ENCODE results near the gene FOXRED2.

The FOXRED2 gene

GRCh38 chr22:36507518-36508010 lies 724 bp upstream of the FOXRED2 start:
- H3K4me1 ChIP-seq (ENCODE audit: insufficient read depth, low read length, severe bottlenecking): peaks cover 31% of the 10 kb centered on the region
- H3K27ac ChIP-seq (ENCODE audit: low read depth, low read length, poor library complexity, severe bottlenecking): peak overlapping the region; percentile 72
- H3K79me2 ChIP-seq (ENCODE audit: insufficient read depth, low read length): no peaks in the 10 kb centered on the region
- peak overlapping the region; percentile 64 for H3K4me3 ChIP-seq (ENCODE audit: low read depth, low read length, poor library complexity, severe bottlenecking)
- no peak for TF ChIP-seq EZH2 (IDR thresholded peaks at IDR 0.05; ENCODE audit: borderline replicate concordance, low read length)
- TF ChIP-seq, protein P1, sequence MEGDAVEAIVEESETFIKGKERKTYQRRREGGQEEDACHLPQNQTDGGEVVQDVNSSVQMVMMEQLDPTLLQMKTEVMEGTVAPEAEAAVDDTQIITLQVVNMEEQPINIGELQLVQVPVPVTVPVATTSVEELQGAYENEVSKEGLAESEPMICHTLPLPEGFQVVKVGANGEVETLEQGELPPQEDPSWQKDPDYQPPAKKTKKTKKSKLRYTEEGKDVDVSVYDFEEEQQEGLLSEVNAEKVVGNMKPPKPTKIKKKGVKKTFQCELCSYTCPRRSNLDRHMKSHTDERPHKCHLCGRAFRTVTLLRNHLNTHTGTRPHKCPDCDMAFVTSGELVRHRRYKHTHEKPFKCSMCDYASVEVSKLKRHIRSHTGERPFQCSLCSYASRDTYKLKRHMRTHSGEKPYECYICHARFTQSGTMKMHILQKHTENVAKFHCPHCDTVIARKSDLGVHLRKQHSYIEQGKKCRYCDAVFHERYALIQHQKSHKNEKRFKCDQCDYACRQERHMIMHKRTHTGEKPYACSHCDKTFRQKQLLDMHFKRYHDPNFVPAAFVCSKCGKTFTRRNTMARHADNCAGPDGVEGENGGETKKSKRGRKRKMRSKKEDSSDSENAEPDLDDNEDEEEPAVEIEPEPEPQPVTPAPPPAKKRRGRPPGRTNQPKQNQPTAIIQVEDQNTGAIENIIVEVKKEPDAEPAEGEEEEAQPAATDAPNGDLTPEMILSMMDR (IDR thresholded peaks at IDR 0.05; ENCODE audit: low read length): no peak
- peaks cover 4% of the 10 kb centered on the region; the same call in 1 of the 2 replicates for H3F3A ChIP-seq (ENCODE audit: insufficient read depth, low read length)
- peak overlapping the region; percentile 75 for H3K9ac ChIP-seq (ENCODE audit: low read length)
- H3K27me3 ChIP-seq (ENCODE audit: insufficient read depth, low read length): no peaks in the 10 kb centered on the region
- H4K20me1 ChIP-seq (ENCODE audit: insufficient read depth, low read length): no peaks in the 10 kb centered on the region
- H3K4me2 ChIP-seq (ENCODE audit: low read length): peak overlapping the region; percentile 87
- peaks cover 53% of the 10 kb centered on the region for H3K36me3 ChIP-seq (ENCODE audit: insufficient read depth, low read length)
- no peaks in the 10 kb centered on the region for H3K9me3 ChIP-seq (ENCODE audit: low read length)
- peak overlapping the region; percentile 51; the same call in 1 of the 2 replicates for H2AFZ ChIP-seq (ENCODE audit: low read length)
- no peaks in the 10 kb centered on the region for H3K9me2 ChIP-seq (ENCODE audit: low read depth, low read length)

DNA sequence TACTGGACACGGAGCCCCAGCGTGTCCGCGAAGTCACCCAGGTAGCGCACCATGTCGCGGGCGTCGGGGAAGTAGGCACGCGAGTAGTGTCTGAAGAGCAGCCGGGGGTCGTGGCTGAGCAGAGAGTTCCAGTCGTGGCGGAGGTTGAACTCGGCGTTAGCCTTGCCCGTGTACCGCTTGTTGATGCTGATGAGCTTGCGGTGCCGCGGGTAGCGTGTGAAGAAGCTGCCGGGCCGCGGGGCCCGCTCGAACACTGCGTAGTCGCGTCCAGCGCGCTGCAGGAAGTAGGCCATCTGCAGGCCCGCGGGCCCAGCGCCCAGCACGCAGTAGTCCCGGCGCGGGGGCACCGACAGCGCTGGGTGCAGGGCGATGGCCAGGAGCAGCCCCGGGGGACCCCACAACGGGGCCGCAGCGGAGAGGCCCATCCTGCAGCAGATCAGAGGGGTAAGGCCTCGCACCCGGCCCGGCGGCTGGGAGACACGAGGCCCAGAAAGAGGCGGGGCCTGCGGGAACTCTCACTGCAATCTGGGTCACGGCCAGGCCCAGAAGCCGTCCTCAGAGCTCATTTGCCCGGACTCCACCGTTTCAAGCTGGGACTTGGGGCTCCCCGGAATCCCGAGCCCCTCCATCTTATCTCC lies 723 bp downstream of the FOXRED2 start:
- H3K4me2 ChIP-seq (ENCODE audit: low read length): peak overlapping the region; percentile 87
- H3K9ac ChIP-seq (ENCODE audit: low read length): peak overlapping the region; percentile 75
- no peaks in the 10 kb centered on the region for H3K9me3 ChIP-seq (ENCODE audit: low read length)
- no peaks in the 10 kb centered on the region for H4K20me1 ChIP-seq (ENCODE audit: insufficient read depth, low read length)
- H3K4me1 ChIP-seq (ENCODE audit: insufficient read depth, low read length, severe bottlenecking): peaks cover 31% of the 10 kb centered on the region
- peak overlapping the region; percentile 64 for H3K4me3 ChIP-seq (ENCODE audit: low read depth, low read length, poor library complexity, severe bottlenecking)
- H3F3A ChIP-seq (ENCODE audit: insufficient read depth, low read length): peaks cover 4% of the 10 kb centered on the region; the same call in 1 of the 2 replicates
- no peaks in the 10 kb centered on the region for H3K9me2 ChIP-seq (ENCODE audit: low read depth, low read length)
- H3K36me3 ChIP-seq (ENCODE audit: insufficient read depth, low read length): peaks cover 42% of the 10 kb centered on the region
- H3K27ac ChIP-seq (ENCODE audit: low read depth, low read length, poor library complexity, severe bottlenecking): peak overlapping the region; percentile 56
- H2AFZ ChIP-seq (ENCODE audit: low read length): no peak overlapping the region
- H3K27me3 ChIP-seq (ENCODE audit: insufficient read depth, low read length): no peaks in the 10 kb centered on the region
- no peak for TF ChIP-seq EZH2 (IDR thresholded peaks at IDR 0.05; ENCODE audit: borderline replicate concordance, low read length)
- TF ChIP-seq, protein P1 (IDR thresholded peaks at IDR 0.05; ENCODE audit: low read length): no peak
- H3K79me2 ChIP-seq (ENCODE audit: insufficient read depth, low read length): no peaks in the 10 kb centered on the region

- H3K9me3 ChIP-seq (ENCODE audit: low read length): no peaks in the 10 kb centered on the region
- TF ChIP-seq, protein P1 (IDR thresholded peaks at IDR 0.05; ENCODE audit: low read length): no peak
- TF ChIP-seq EZH2 (IDR thresholded peaks at IDR 0.05; ENCODE audit: borderline replicate concordance, low read length): no peak
- H3K27ac ChIP-seq (ENCODE audit: low read depth, low read length, poor library complexity, severe bottlenecking): no peak overlapping the region
- H3F3A ChIP-seq (ENCODE audit: insufficient read depth, low read length): no peaks in the 10 kb centered on the region
- H2AFZ ChIP-seq (ENCODE audit: low read length): no peak overlapping the region
- H3K36me3 ChIP-seq (ENCODE audit: insufficient read depth, low read length): peaks cover 41% of the 10 kb centered on the region
- no peaks in the 10 kb centered on the region for H3K9me2 ChIP-seq (ENCODE audit: low read depth, low read length)
- no peak overlapping the region for H3K4me3 ChIP-seq (ENCODE audit: low read depth, low read length, poor library complexity, severe bottlenecking)
- H4K20me1 ChIP-seq (ENCODE audit: insufficient read depth, low read length): no peaks in the 10 kb centered on the region
- peaks cover 13% of the 10 kb centered on the region for H3K4me1 ChIP-seq (ENCODE audit: insufficient read depth, low read length, severe bottlenecking)
- H3K9ac ChIP-seq (ENCODE audit: low read length): no peak overlapping the region
- H3K4me2 ChIP-seq (ENCODE audit: low read length): no peak overlapping the region
- H3K27me3 ChIP-seq (ENCODE audit: insufficient read depth, low read length): no peaks in the 10 kb centered on the region
- H3K79me2 ChIP-seq (ENCODE audit: insufficient read depth, low read length): no peaks in the 10 kb centered on the region
Measured at GRCh38 chr22:36497910-36498665, 8.8 kb downstream of the FOXRED2 start.

Data from OCI-LY1 (cell line).